Immature natural killer cell (primary cell): ENCODE data around the gene JTB. TPM values are rescaled to one million over a fixed set of nuclear protein-coding genes. Genes with fewer than 3 reads are reported as not detected.

Source experiments
- DNase-seq, 3 donors: peaks; one replicate each; pipeline ENCODE4 v3.0.0; 2022; ENCODE audit warnings: mixed read lengths in 1 of 3
- H3K27ac Mint-ChIP-seq, 6 donors: one replicate each; pipeline ENCODE4 v1.8.0; 2020; ENCODE audit warnings: mixed read lengths in 6 of 6, mild to moderate bottlenecking in 5 of 6, inconsistent platforms in 4 of 6, moderate library complexity in 3 of 6
- H3K27me3 Mint-ChIP-seq, 3 donors: one replicate each; pipeline ENCODE4 v1.8.0; 2020 to 2021; ENCODE audit warnings: low read depth in 3 of 3, mild to moderate bottlenecking in 3 of 3, mixed read lengths in 3 of 3, moderate library complexity in 3 of 3, inconsistent platforms in 1 of 3
- H3K36me3 Mint-ChIP-seq, 3 donors: one replicate each; pipeline ENCODE4 v1.8.0; 2020; ENCODE audit warnings: mixed read lengths in 3 of 3, inconsistent platforms in 2 of 3, mild to moderate bottlenecking in 2 of 3
- H3K4me1 Mint-ChIP-seq, 2 donors: one replicate each; pipeline ENCODE4 v1.8.0; 2020; ENCODE audit warnings: inconsistent platforms in 2 of 2, mild to moderate bottlenecking in 2 of 2, mixed read lengths in 2 of 2, moderate library complexity in 1 of 2
- H3K4me3 Mint-ChIP-seq, 5 donors: one replicate each; pipeline ENCODE4 v1.8.0; 2020; ENCODE audit warnings: mild to moderate bottlenecking in 5 of 5, mixed read lengths in 5 of 5, inconsistent platforms in 3 of 5, moderate library complexity in 3 of 5
- H3K9me3 Mint-ChIP-seq, 6 donors: one replicate each; pipeline ENCODE4 v1.8.0; 2020; ENCODE audit warnings: mild to moderate bottlenecking in 6 of 6, mixed read lengths in 6 of 6, inconsistent platforms in 4 of 6, moderate library complexity in 3 of 6
- polyA plus RNA-seq, 3 donors: library from polyadenylated mRNA; unstranded; fragments of 300-500 nt; fragmentation: Illumina TruSeq; gene quantifications; one replicate each; pipeline ENCODE4 v1.2.3, GENCODE V29; 2021

Gene JTB
- polyA plus RNA-seq, 3 donors from 2014 or later = 365 to 460 (median 440) TPM

DNA sequence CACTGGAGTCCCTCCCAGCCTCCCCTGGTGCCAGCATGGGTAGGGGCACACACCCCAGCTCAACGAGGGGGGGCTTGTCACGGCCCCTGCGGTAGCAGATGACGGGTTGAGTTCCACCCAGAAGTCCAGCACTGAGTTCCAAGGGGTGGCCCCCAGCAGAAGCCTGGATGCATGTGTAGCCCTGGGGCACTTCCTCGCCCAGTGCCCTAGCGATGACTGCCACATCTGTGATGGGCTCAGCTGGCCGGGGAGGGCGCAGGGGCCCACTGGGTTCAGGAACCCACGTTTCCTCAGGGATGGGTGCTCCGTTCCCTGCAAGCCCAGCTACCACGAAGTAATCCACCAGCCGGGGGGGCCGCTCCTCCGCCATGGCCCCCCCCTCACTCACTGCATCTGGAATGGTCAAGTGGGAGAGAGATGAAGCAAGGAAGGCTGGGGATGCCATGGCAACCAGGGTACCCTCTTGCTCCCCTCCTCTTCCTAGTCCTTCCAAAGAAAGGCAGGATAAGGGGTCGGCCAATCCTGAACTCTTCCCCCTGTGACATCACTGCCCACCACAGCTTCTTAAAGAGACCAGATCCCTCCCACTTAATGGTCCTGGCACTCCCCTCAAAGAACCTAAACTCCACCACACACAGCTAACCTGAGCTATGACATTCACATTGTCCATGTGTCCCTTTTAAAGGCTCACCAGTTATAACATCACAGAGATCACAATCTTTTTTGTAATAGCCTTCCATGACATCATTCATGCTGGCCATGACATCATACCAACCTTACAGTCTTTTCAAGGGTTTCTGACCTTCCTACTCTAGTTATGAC is 33.3 kb downstream of the JTB start:
- Mint-ChIP-seq H3K4me3 (peak overlapping the region; percentile 93 to 100 (median 98)), H3K27me3 (peaks cover 11 to 20% (median 13%) of the 10 kb centered on the region in 3 donors), H3K4me1 (peaks cover 53 to 55% of the 10 kb centered on the region in 2 donors), H3K36me3 (peaks cover 9 to 36% (median 20%) of the 10 kb centered on the region in 3 donors), H3K27ac (peak overlapping the region; percentile 96 to 100 (median 100)), H3K9me3 (no peaks in the 10 kb centered on the region)
- DNase-seq = peak in 2 of 3 donors; percentile 39 to 41

DNA sequence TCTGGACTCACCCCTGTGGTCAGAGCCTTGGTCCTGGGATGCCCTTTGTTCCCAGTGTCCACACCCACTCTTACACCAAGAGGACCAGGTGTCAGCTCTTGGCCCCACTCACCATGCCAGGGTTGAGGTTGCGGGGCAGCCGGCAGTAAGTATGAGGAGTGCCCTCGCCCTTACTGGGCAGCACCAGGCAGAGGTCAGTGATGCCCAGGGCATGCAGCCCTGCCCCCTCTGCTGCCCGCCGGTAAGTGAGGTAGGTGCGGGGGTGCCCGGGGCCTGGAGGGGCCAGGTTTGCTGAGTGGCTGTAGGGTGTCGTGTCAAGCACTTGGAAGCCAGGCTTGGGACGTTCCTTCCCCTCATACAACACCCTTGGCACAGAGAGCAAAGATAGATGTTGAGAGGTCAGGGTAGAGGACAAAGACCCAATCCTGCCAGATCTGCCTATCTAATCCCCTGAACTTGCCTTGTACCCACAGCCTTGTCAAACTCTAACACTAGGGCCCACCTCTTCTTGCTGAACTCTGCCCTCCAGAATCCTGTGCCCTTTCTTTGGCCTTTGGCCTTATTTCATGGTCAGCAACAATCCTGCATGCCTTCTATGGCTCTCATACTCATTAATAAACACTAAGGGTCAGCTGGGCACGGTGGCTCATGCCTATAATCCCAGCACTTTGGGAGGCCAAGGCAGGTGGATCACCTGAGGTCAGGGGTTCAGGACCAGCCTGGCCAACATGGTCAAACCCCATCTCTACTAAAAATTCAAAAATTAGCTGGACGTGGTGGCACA is 34.5 kb downstream of the JTB start:
- Mint-ChIP-seq H3K27ac (peak overlapping the region; percentile 84 to 100 (median 92)), H3K27me3 (peaks cover 11 to 20% (median 13%) of the 10 kb centered on the region in 3 donors), H3K4me1 (peaks cover 55 to 62% of the 10 kb centered on the region in 2 donors), H3K36me3 (peaks cover 9 to 38% (median 17%) of the 10 kb centered on the region in 3 donors), H3K9me3 (no peaks in the 10 kb centered on the region), H3K4me3 (peak overlapping the region in 3 of 5 donors; percentile 13 to 54 (median 33))
- DNase-seq = no peak

DNA sequence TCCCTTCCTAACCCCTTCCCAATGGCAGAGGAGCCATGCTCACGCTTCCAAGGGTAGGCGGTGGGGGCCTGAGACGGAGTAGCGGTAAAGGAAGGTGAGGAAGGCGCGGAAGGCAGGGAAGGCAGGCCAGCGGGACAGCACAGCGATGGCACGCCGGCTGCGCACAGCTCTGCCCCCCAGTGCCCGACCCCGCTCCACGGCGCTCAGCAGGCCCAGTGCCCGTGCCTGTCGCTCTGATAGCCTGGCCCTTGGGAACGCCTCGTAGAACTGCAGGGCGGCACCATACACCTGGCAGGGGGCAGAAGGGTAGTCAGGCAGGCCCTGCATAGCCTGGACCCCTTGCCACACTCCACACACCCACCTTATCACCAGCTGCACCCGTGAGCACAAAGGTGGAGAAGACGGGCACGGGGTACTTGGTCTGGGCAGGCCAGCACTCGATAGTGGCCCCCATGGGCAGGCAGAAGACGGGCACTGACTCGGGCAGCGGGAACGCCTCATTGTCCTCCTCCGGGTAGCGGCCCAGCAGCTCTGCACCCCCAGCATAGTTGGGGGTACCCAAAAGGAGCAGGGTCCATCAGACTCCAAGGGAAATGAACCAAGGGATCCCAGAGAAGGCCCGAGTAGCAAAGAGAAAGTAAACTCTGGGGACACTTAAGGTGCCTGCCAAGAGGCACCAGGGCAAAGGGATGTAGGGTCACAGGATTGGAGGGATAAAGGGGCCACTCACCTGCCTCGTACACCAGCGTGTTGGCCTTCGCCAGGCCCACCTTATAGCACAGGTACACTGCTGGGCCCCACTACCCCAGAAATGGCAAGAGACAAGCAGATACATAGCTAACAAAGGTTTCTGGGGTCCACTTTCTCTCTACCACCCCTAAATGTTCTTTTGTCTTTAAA is 35.4 kb downstream of the JTB start:
- peak overlapping the region; percentile 12 to 99 (median 86) for H3K27ac Mint-ChIP-seq
- peaks cover 11 to 18% (median 13%) of the 10 kb centered on the region in 3 donors for H3K27me3 Mint-ChIP-seq
- H3K36me3 Mint-ChIP-seq = peaks cover 11 to 47% (median 17%) of the 10 kb centered on the region in 3 donors
- H3K9me3 Mint-ChIP-seq = no peaks in the 10 kb centered on the region
- H3K4me1 Mint-ChIP-seq = peaks cover 57 to 70% of the 10 kb centered on the region in 2 donors
- DNase-seq = no peak
- H3K4me3 Mint-ChIP-seq = peak overlapping the region in 1 of 5 donors; percentile 18

DNA sequence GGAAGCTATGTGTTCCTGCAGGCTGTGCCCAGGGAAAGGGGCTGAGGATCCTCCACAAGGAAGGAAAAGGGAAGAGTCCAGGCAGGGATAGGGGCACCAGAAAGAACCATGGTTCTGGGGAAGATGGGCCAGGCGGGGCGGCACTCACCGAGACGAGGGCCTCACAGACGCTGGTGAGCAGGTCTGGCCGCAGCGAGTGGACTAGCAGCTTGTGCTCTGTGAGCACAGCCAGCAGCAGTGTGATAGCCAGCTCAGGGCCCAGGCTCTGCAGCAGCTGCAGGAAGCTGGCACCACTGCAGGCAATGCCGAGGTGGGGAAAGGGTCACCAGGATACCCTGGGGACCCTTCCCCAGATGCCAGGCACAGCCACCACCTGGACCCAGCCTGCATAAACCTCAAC is 36.7 kb downstream of the JTB start:
- Mint-ChIP-seq H3K27me3 (peaks cover 7 to 14% (median 11%) of the 10 kb centered on the region in 3 donors), H3K36me3 (peaks cover 13 to 57% (median 17%) of the 10 kb centered on the region in 3 donors), H3K9me3 (no peaks in the 10 kb centered on the region), H3K4me3 (no peak overlapping the region), H3K27ac (peak overlapping the region in 3 of 6 donors; percentile 13 to 67 (median 43)), H3K4me1 (peaks cover 52 to 65% of the 10 kb centered on the region in 2 donors)
- no peak for DNase-seq

DNA sequence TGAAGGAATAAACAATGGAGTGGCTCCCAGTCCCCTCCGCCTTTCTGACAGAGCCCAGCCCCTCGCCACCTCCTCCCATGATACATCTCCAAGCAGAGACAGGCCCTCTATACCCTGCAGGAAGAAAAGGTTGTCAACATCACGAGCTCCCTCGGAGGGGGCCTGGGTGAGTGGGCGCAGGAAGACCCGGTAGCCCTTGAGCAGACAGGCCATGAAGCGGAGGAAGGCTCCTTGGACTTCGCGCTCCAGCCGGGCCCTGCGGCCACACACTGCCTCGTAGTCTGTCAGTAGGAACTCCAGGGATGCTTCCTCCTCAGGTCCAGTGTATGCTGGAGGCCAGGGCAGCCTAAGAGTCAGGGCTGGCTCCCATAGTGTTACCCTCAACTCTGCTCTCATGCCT is 38.0 kb downstream of the JTB start:
- Mint-ChIP-seq H3K27me3 (peaks cover 0 to 2% (median 1%) of the 10 kb centered on the region in 3 donors), H3K4me3 (no peak overlapping the region), H3K27ac (peak overlapping the region in 3 of 6 donors; percentile 53 to 65 (median 62)), H3K4me1 (peaks cover 42 to 54% of the 10 kb centered on the region in 2 donors), H3K9me3 (no peaks in the 10 kb centered on the region), H3K36me3 (peaks cover 14 to 66% (median 15%) of the 10 kb centered on the region in 3 donors)
- DNase-seq = no peak

DNA sequence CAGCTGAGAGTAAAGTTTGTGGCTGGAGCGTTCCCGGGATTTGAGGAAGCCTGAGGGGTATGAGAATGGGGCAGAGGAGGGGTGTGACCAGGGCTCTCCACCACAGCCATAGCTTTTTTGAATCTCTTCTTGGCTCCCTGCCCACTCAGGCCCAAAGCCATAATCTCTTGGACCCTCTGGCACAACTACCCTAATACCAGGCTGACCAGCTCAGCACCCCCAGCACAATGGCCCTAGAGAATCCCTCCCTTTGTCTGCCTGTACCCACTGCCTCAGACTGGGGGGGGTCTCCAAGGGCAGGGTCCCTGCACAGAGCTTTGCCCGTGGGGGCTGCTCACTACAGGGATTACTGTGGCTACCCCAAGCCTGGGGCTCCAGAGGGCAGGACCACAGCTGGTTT is 38.5 kb downstream of the JTB start:
- Mint-ChIP-seq H3K4me1 (peaks cover 37 to 49% of the 10 kb centered on the region in 2 donors), H3K27ac (peak overlapping the region in 4 of 6 donors; percentile 17 to 68 (median 58)), H3K4me3 (no peak overlapping the region), H3K27me3 (peaks cover 0 to 2% (median 0%) of the 10 kb centered on the region in 3 donors), H3K36me3 (peaks cover 13 to 67% (median 17%) of the 10 kb centered on the region in 3 donors), H3K9me3 (no peaks in the 10 kb centered on the region)
- DNase-seq = no peak

DNA sequence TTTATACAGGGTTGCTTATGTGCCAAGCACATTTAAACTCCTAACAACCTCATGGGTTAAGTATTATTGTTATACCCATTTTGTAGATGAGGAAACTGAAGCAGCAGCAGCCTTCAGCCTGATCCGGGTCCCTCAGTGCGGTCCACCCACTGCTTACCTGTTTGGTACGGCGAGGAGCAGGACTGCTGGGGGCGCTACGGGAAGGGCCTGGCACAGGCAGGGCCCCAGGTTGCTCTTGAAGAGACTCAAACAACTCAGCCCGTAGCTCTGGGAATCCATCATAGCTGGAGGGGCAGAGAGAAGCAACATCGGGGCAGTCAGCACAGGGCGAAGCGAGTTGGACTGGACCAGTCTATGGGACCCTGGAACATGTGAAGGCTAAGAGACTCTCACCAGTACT is 40.1 kb downstream of the JTB start:
- Mint-ChIP-seq H3K27me3 (peaks cover 0 to 2% (median 1%) of the 10 kb centered on the region in 3 donors), H3K36me3 (peaks cover 9 to 62% (median 13%) of the 10 kb centered on the region in 3 donors), H3K27ac (peak overlapping the region in 3 of 6 donors; percentile 30 to 51 (median 32))

DNA sequence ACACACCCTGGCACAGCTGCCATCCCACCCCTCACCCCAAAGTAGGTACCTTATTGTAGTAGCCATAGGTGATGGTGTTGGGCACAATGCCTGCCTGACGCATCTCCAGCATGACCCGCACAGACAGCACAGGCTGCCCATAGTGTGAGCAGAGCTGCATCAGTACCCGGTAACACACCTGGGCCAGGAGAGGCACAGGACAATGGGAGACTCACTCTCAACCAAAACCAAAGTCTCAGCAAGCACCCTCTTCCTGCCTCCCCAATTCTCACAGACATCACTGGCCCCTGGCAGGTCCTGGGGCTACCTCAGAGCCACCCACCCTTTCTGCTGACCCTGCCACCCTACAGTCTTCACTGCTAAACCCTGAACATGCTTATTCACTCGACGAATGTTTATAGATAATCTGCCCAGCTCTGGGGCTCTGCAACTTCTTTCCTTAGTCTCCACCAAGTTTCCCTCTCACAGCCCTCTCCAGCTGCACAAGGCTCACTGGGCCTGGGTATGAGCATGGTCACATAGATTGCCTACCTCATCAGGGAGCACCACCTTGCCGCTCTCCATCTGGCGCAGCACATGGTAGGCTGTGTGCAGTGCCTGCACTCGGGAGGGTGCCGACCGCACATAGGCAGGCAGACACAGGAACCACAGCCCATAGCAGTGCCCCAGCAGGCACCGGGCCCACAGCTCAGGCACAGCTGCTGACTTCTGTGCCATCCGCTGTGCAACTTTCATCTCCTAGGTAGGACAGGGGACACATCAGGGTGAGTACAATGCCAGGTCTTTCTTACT is 41.3 kb downstream of the JTB start:
- no peak for DNase-seq
- H3K4me3 Mint-ChIP-seq = peak overlapping the region in 1 of 5 donors; percentile 50
- no peaks in the 10 kb centered on the region for H3K9me3 Mint-ChIP-seq
- H3K27me3 Mint-ChIP-seq = peaks cover 0 to 2% (median 1%) of the 10 kb centered on the region in 3 donors
- H3K36me3 Mint-ChIP-seq = peaks cover 9 to 57% (median 13%) of the 10 kb centered on the region in 3 donors
- H3K27ac Mint-ChIP-seq = peak overlapping the region in 5 of 6 donors; percentile 16 to 64 (median 30)
- peaks cover 17 to 30% of the 10 kb centered on the region in 2 donors for H3K4me1 Mint-ChIP-seq

More for the DNA sequence above, 40.1 kb downstream of the JTB start:
- no peak for DNase-seq
- Mint-ChIP-seq H3K9me3 (no peaks in the 10 kb centered on the region), H3K4me3 (no peak overlapping the region), H3K4me1 (peaks cover 24 to 32% of the 10 kb centered on the region in 2 donors)

DNA sequence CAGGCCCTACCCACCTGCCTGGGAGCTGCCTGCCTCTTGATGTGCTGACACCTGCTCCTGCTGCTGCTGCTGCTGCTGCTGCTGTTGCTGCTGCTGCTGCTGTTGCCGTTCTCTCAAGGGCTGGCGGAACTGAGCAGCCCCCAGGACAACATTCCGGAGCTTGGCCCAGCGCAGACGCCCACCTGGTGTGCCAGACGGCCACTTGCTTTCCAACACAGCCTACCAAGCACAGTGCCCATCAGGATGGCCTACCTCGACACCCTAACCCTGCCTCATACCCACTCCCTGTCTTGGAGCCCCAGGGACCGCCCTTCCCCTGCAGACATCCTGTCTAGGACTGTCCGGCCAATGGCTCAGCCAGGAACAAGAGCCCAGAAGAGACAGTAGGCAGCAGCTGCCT is 42.7 kb downstream of the JTB start:
- H3K27ac Mint-ChIP-seq = peak overlapping the region in 2 of 6 donors; percentile 40 to 53
- H3K9me3 Mint-ChIP-seq = no peaks in the 10 kb centered on the region
- no peak overlapping the region for H3K4me3 Mint-ChIP-seq
- peaks cover 0 to 2% (median 1%) of the 10 kb centered on the region in 3 donors for H3K27me3 Mint-ChIP-seq
- peaks cover 16 to 21% of the 10 kb centered on the region in 2 donors for H3K4me1 Mint-ChIP-seq
- peaks cover under 1 to 46% (median 8%) of the 10 kb centered on the region in 3 donors for H3K36me3 Mint-ChIP-seq
- DNase-seq = no peak

DNA sequence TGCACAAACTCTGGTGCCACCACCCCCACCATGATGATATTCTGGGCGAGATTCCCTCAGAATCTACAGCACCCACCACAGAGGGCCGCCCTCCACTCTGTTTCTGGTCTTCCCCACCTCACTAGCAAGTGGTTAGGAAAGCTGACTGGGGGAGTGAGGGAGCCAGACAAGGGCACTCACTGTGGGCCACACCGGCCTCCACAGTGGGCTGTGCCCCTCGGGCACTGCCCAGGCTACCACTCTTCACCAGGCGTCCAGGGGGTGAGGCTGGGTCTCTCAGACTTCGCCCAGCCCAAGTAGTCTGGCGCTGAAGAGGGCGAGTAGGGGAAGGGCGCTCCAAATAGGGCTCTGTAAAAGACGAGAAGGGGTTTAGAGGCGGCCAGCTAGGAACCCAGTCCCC is 43.5 kb downstream of the JTB start:
- Mint-ChIP-seq H3K36me3 (peaks cover 0 to 42% (median 8%) of the 10 kb centered on the region in 3 donors), H3K9me3 (no peaks in the 10 kb centered on the region), H3K27me3 (peaks cover 0 to 3% (median 2%) of the 10 kb centered on the region in 3 donors), H3K4me3 (no peak overlapping the region), H3K27ac (peak overlapping the region in 2 of 6 donors; percentile 40 to 62), H3K4me1 (peaks cover 11 to 15% of the 10 kb centered on the region in 2 donors)
- no peak for DNase-seq

DNA sequence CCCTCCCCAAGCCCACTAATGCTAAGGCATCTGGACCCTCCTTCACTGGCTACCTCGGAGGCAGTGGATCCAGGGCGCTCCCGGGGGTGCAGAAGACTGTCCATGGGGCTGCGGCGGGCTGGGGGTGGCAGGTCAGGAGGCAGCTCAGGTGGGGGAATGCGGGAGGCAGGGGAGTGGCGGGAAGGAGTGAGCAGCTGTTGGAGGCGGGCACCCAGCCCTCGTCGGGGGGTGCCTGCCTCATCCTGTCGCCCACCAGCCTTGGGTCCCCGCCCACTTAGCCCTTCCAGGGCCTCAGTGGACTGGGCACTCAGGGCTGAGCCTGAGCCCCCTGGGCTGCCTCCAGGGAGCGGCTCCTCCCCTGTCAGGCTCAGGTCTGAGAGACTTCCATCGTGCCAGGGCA is 44.0 kb downstream of the JTB start:
- no peaks in the 10 kb centered on the region for H3K9me3 Mint-ChIP-seq
- peak overlapping the region in 1 of 6 donors; percentile 40 for H3K27ac Mint-ChIP-seq
- H3K4me1 Mint-ChIP-seq = peaks cover 13 to 16% of the 10 kb centered on the region in 2 donors

More for the DNA sequence above, 44.0 kb downstream of the JTB start:
- Mint-ChIP-seq H3K36me3 (peaks cover 0 to 39% (median 8%) of the 10 kb centered on the region in 3 donors), H3K27me3 (peaks cover 0 to 3% (median 2%) of the 10 kb centered on the region in 3 donors), H3K4me3 (no peak overlapping the region)
- DNase-seq = no peak
